MCF 10A (cell line): ENCODE results near the gene DDX18. TPM values are rescaled to one million over a fixed set of nuclear protein-coding genes. Genes with fewer than 3 reads are reported as not detected.
A peak's percentile ranks its signal among the peaks of the same experiment; 100 is the strongest.

ENCODE experiments used
- BruUV-seq: library from RNA; stranded (reverse); fragments of 400-500 nt; replicated peaks from 2 replicates; lab custom pipeline; 2021; lab: Mats Ljungman, UMichigan
- CTCF ChIA-PET: fragments of 300-600 bp; sonication (Branson Sonifier 250); formaldehyde crosslinking; extraction: SDS; loops from one replicate; lab custom pipeline; 2021; ENCODE audit warnings: antibody characterized with exemption, inconsistent platforms; lab: Yijun Ruan, JAX
- POLR2A ChIA-PET: fragments of 300-600, 350-650 bp; sonication (Branson Sonifier 250); formaldehyde crosslinking; extraction: SDS; loops from one replicate; lab custom pipeline; 2020; ENCODE audit warnings: antibody characterized with exemption, inconsistent platforms; lab: Yijun Ruan, JAX
- DNase-seq: peaks from one replicate; pipeline ENCODE4 v3.0.0-alpha.2; 2018; ENCODE audit not compliant: unreplicated experiment
- H3K27ac Mint-ChIP-seq: one replicate; pipeline ENCODE4 v1.8.0; 2022; ENCODE audit warnings: mild to moderate bottlenecking, low read depth, mixed read lengths; ENCODE audit not compliant: unreplicated experiment
- H3K27me3 Mint-ChIP-seq: one replicate; pipeline ENCODE4 v1.8.0; 2022; ENCODE audit warnings: mixed read lengths; ENCODE audit not compliant: insufficient read depth, unreplicated experiment
- H3K36me3 Mint-ChIP-seq: one replicate; pipeline ENCODE4 v1.8.0; 2022; ENCODE audit warnings: mild to moderate bottlenecking, moderate library complexity, mixed read lengths; ENCODE audit not compliant: insufficient read depth, unreplicated experiment
- H3K4me1 Mint-ChIP-seq: one replicate; pipeline ENCODE4 v1.8.0; 2022; ENCODE audit warnings: mixed read lengths; ENCODE audit not compliant: insufficient read depth, unreplicated experiment
- H3K4me3 Mint-ChIP-seq: one replicate; pipeline ENCODE4 v1.8.0; 2022; ENCODE audit warnings: mild to moderate bottlenecking, moderate library complexity, mixed read lengths; ENCODE audit not compliant: unreplicated experiment
- H3K9me3 Mint-ChIP-seq: one replicate; pipeline ENCODE4 v1.8.0; 2022; ENCODE audit warnings: mixed read lengths; ENCODE audit not compliant: unreplicated experiment
- CTCF ChIP-seq: fragments of 200-600 bp; IDR thresholded peaks from one replicate; pipeline ENCODE4 v1.8.0; 2022; ENCODE audit warnings: antibody characterized with exemption, mild to moderate bottlenecking; ENCODE audit not compliant: unreplicated experiment
- intact Hi-C: fragments of 100-400 bp; cut with micrococcal nuclease; formaldehyde crosslinking; loops from 2 replicates; pipeline ENCODE4 v1.14.1; 2022
- total RNA-seq: library from RNA; stranded (reverse); gene quantifications from 2 replicates; pipeline ENCODE4 v1.2.3, GENCODE V29; 2022

Gene DDX18
- total RNA-seq, 1 experiment from 2014 or later = 101 TPM

DNA sequence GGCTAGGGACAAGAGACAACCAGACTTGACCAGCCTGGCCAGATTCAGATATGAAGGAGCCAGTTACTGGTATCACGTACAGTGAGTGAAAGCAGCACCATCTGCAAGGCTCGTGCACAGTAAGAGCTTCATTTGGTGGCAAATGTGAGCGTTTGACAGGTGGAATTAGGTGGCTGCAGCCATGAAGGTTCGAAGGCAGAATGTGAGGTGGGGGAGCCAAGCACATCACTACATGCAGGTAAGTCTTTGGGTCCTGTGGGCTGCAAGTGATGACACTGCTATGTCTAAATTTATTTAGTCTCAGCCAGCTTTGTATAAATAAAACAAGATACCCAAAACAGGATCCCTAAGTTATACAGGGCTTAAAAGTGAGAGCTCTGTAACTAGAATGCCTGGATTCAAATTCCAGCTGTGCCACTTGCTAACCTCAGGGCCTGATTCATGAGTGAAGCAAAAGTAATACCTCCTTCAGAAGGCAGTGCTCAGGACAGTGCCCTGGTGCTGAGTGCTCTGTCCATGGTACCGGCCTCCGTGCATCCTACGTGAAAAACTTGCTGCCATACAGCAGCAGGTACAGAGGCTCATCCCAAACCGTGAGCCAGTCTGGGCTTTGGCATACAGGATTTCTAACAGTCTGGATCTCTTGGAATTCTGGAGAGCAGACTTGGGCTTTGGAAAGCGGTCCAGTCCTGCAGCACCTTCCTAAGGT is 18.6 kb downstream of the DDX18 start:
- peaks cover 67% of the 10 kb centered on the region for H3K36me3 Mint-ChIP-seq
- no peaks in the 10 kb centered on the region for H3K9me3 Mint-ChIP-seq
- H3K4me1 Mint-ChIP-seq = no peaks in the 10 kb centered on the region
- H3K4me3 Mint-ChIP-seq = no peak overlapping the region
- ChIA-PET CTCF (interaction anchor here (0.6 to 3.1 kb wide), 3 partner anchors 19 to 1121 kb away, joined by 3 to 19 read pairs (median 4); partner anchors contain the start of gene DDX18), POLR2A (no interaction called here)
- BruUV-seq = no TSS peak
- intact Hi-C loops = no loop called here
- TF ChIP-seq CTCF = no peak
- H3K27me3 Mint-ChIP-seq = no peaks in the 10 kb centered on the region
- DNase-seq = peak; percentile 23
- no peak overlapping the region for H3K27ac Mint-ChIP-seq

GRCh38 chr2:117833911-117834310 is 19.4 kb downstream of the DDX18 start:
- BruUV-seq = no TSS peak
- no peaks in the 10 kb centered on the region for H3K9me3 Mint-ChIP-seq
- no peak overlapping the region for H3K4me3 Mint-ChIP-seq
- intact Hi-C loops = no loop called here
- no peak for TF ChIP-seq CTCF
- H3K36me3 Mint-ChIP-seq = peaks cover 58% of the 10 kb centered on the region
- ChIA-PET CTCF (interaction anchor here (1.0 to 3.1 kb wide), 2 partner anchors 20 to 169 kb away, joined by 4 to 19 read pairs; partner anchors contain the start of gene DDX18), POLR2A (interaction anchor here (0.6 kb wide), 1 partner anchor 35 kb away, joined by 3 read pairs; no protein-coding TSS in a partner anchor)
- H3K27me3 Mint-ChIP-seq = no peaks in the 10 kb centered on the region
- no peaks in the 10 kb centered on the region for H3K4me1 Mint-ChIP-seq
- DNase-seq = no peak
- no peak overlapping the region for H3K27ac Mint-ChIP-seq

DNA sequence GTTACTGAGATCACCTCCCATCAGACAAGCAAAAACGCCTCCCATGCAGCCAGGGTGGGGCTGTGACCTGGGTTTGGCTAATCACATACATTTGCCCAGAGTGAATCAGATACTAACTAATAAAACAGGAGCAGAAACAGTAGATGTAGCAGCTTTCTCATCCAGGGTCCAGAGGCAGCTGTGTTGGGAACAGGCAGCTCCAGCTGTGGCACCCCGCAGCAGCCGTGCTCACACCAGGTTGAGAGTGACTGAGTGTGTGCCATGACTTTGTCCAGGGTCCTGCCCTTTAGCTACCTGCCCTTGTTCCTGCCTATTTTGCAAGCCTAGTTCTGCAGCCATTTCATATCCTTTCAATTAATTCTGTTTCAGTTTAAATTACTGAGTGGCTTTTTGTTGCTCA is 20.5 kb downstream of the DDX18 start:
- no peak overlapping the region for H3K4me3 Mint-ChIP-seq
- no peaks in the 10 kb centered on the region for H3K9me3 Mint-ChIP-seq

More for the DNA sequence above, 20.5 kb downstream of the DDX18 start:
- Mint-ChIP-seq H3K4me1 (no peaks in the 10 kb centered on the region), H3K27me3 (no peaks in the 10 kb centered on the region), H3K27ac (no peak overlapping the region), H3K36me3 (peaks cover 47% of the 10 kb centered on the region)
- ChIA-PET POLR2A (no interaction called here), CTCF (interaction anchor here (1.1 to 3.1 kb wide), 5 partner anchors 9 to 168 kb away, joined by 3 to 19 read pairs (median 5); partner anchors contain the start of gene DDX18)
- no peak for TF ChIP-seq CTCF
- no TSS peak for BruUV-seq
- intact Hi-C loops = no loop called here
- no peak for DNase-seq
